Neutrophil (primary cell): Measurements from ENCODE around the gene ATXN1.

Source experiments
- H3K27ac ChIP-seq: fragments of 200-600 bp; sonication (generic); 2 replicates; pipeline ENCODE4 v1.5.1; 2016; ENCODE audit warnings: mild to moderate bottlenecking, moderate library complexity
- H3K27me3 ChIP-seq: fragments of 200-600 bp; sonication (generic); 2 replicates; pipeline ENCODE4 v1.6.0; 2016; ENCODE audit warnings: mild to moderate bottlenecking
- H3K36me3 ChIP-seq: fragments of 200-600 bp; sonication (generic); 2 replicates; pipeline ENCODE4 v1.5.1; 2017
- H3K4me1 ChIP-seq, 2 experiments: fragments of 200-600 bp in 1 of 2; sonication (generic) in 1 of 2; 1 replicate in 1 of 2; 2 replicates in 1 of 2; pipeline versions ENCODE4 v1.5.1 to v1.6.1; 2013 to 2016; ENCODE audit warnings: low read depth in 1 of 2, low read length in 1 of 2, mild to moderate bottlenecking in 1 of 2, moderate library complexity in 1 of 2; ENCODE audit not compliant: control insufficient read depth in 1 of 2, insufficient read depth in 1 of 2
- H3K4me3 ChIP-seq, 2 experiments: fragments of 200-600 bp in 1 of 2; sonication (generic) in 1 of 2; 1 replicate in 1 of 2; 2 replicates in 1 of 2; pipeline ENCODE4 v1.5.1; 2013 to 2016; ENCODE audit warnings: low read depth in 1 of 2, low read length in 1 of 2, mild to moderate bottlenecking in 1 of 2, moderate library complexity in 1 of 2
- H3K9me3 ChIP-seq: fragments of 200-600 bp; sonication (generic); 2 replicates; pipeline ENCODE4 v1.5.1; 2016
- CTCF ChIP-seq: fragments of 200-600 bp; sonication (generic); IDR thresholded peaks from 2 replicates; pipeline ENCODE4 v1.5.1; 2016; ENCODE audit warnings: antibody characterized with exemption

Gene ATXN1

DNA sequence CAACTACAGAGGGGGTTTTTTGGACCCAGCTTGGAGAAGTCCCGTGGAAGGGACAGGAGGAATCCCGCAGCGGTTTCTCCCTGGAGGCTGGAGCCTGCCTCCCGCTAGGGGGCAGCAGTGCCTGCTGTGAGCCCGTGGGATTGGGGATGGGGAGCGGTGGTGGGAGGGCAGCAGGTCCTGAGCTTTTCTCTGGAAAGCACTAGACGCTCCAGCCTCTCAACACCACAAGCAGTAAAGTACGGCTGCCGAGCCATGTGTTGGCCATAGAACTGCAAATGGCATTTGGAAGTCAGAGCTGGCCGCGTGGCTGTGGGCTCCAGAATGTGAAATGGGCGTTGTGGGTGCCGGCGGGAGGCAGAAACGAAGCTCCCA lies 475.1 kb downstream of the ATXN1 start:
- Histone ChIP-seq H3K4me3 (no peak overlapping the region), H3K27me3 (no peaks in the 10 kb centered on the region), H3K36me3 (no peaks in the 10 kb centered on the region), H3K9me3 (no peaks in the 10 kb centered on the region), H3K4me1 (no peaks in the 10 kb centered on the region), H3K27ac (no peak overlapping the region)
- TF ChIP-seq CTCF = no peak

GRCh38 chr6:16285467-16286150 lies 475.7 kb downstream of the ATXN1 start:
- no peaks in the 10 kb centered on the region for H3K9me3 ChIP-seq
- H3K4me1 ChIP-seq = no peaks in the 10 kb centered on the region
- no peaks in the 10 kb centered on the region for H3K36me3 ChIP-seq
- H3K27ac ChIP-seq = no peak overlapping the region
- no peaks in the 10 kb centered on the region for H3K27me3 ChIP-seq
- TF ChIP-seq CTCF = no peak
- H3K4me3 ChIP-seq = no peak overlapping the region

- Histone ChIP-seq H3K4me3 (no peak overlapping the region), H3K27me3 (no peaks in the 10 kb centered on the region), H3K36me3 (no peaks in the 10 kb centered on the region), H3K27ac (no peak overlapping the region), H3K9me3 (no peaks in the 10 kb centered on the region), H3K4me1 (no peaks in the 10 kb centered on the region)
- TF ChIP-seq CTCF = no peak
Measured at GRCh38 chr6:16284472-16284871, 476.8 kb downstream of the ATXN1 start.

GRCh38 chr6:16282370-16282769 lies 478.9 kb downstream of the ATXN1 start:
- Histone ChIP-seq H3K4me3 (no peak overlapping the region), H3K27me3 (no peaks in the 10 kb centered on the region), H3K36me3 (no peaks in the 10 kb centered on the region), H3K4me1 (no peaks in the 10 kb centered on the region), H3K9me3 (no peaks in the 10 kb centered on the region), H3K27ac (no peak overlapping the region)
- no peak for TF ChIP-seq CTCF

GRCh38 chr6:16279243-16279642 lies 482.0 kb downstream of the ATXN1 start:
- H3K9me3 ChIP-seq = no peaks in the 10 kb centered on the region
- no peak for TF ChIP-seq CTCF
- no peaks in the 10 kb centered on the region for H3K36me3 ChIP-seq
- H3K4me3 ChIP-seq = no peak overlapping the region
- no peaks in the 10 kb centered on the region for H3K27me3 ChIP-seq
- H3K27ac ChIP-seq = no peak overlapping the region
- no peaks in the 10 kb centered on the region for H3K4me1 ChIP-seq
